Stomach (tissue), 9 donors: ENCODE measurements around the gene KANSL1. TPM values are rescaled to one million over a fixed set of nuclear protein-coding genes. Genes with fewer than 3 reads are reported as not detected.

Source experiments
- DNase-seq, 2 donors: peaks; one replicate each; pipeline versions ENCODE4 v3.0.0 to v3.0.0-alpha.2; 2013 to 2019
- H3K27ac ChIP-seq, 5 donors: fragments of 200-600 bp in 4 of 5; sonication (generic) in 4 of 5; one replicate each; pipeline ENCODE4 v1.5.1; 2013 to 2019; ENCODE audit warnings: mild to moderate bottlenecking in 1 of 5, moderate library complexity in 1 of 5
- H3K27me3 ChIP-seq, 3 donors: fragments of 200-600 bp; sonication (generic); one replicate each; pipeline ENCODE4 v1.5.1; 2017 to 2019; ENCODE audit warnings: mixed run types in 1 of 3
- H3K36me3 ChIP-seq, 4 donors: fragments of 200-600 bp; sonication (generic); 1 replicate in 3 of 4; 2 replicates in 1 of 4; pipeline ENCODE4 v1.5.1; 2016 to 2019
- H3K4me1 ChIP-seq, 4 donors: fragments of 200-600 bp; sonication (generic); one replicate each; pipeline ENCODE4 v1.5.1; 2016 to 2019
- H3K4me3 ChIP-seq, 4 donors: fragments of 200-600 bp; sonication (generic) in 3 of 4; one replicate each; pipeline ENCODE4 v1.5.1; 2016 to 2019; ENCODE audit warnings: mild to moderate bottlenecking in 1 of 4
- H3K9me3 ChIP-seq, 4 donors: fragments of 200-600 bp; sonication (generic); one replicate each; pipeline ENCODE4 v1.5.1; 2016 to 2019
- EP300 ChIP-seq: sonication (generic); formaldehyde crosslinking; IDR thresholded peaks from one replicate; pipeline ENCODE4 v1.6.1; 2017; ENCODE audit warnings: antibody characterized with exemption
- POLR2A ChIP-seq, 4 donors: fragments of 450-650 bp; IDR thresholded peaks; one replicate each; pipeline ENCODE4 v1.6.1; 2016; ENCODE audit warnings: antibody characterized with exemption in 4 of 4, control low read depth in 2 of 4, mild to moderate bottlenecking in 1 of 4, moderate library complexity in 1 of 4
- POLR2AphosphoS5 ChIP-seq, 3 donors: sonication (generic); formaldehyde crosslinking; IDR thresholded peaks; one replicate each; pipeline ENCODE4 v1.6.1; 2016; ENCODE audit warnings: antibody characterized with exemption in 3 of 3
- WGBS, 5 donors: extraction: QIAGEN DNeasy Blood & Tissue Kit in 3 of 5; methylation state at CpG; one replicate each; pipeline versions ENCODE4 v1.1.5 to v1.1.7; 2013 to 2018; 5-methylcytosine and 5-hydroxymethylcytosine counted together
- intact Hi-C: fragments of 100-400 bp; cut with DNase I; formaldehyde crosslinking; loops from one replicate; pipeline ENCODE4 v1.15.1; 2023; ENCODE audit warnings: low total_unique reads
- polyA plus RNA-seq, 3 donors: library from polyadenylated mRNA; stranded (reverse); fragments of 200-250 nt; gene quantifications; one replicate each; pipeline ENCODE4 v1.2.3, GENCODE V29; 2013
- total RNA-seq, 5 donors: library from RNA; depleted of rRNA; stranded (reverse); fragments of >200 nt; gene quantifications; one replicate each; pipeline versions ENCODE4 v1.1.0 to v1.2.3, GENCODE V29; 2014 to 2016
- TF ChIP-seq, protein P1 (sequence below), 7 experiments: fragments of 450-650 bp in 4 of 7; fragments of 200-600 bp in 3 of 7; sonication (generic) in 3 of 7; IDR thresholded peaks; one replicate each; pipeline ENCODE4 v1.5.1; 2016 to 2019; ENCODE audit warnings: antibody characterized with exemption in 7 of 7, control low read depth in 2 of 7, mild to moderate bottlenecking in 1 of 7
- donor health status: healthy with polysubstance abuse.
- donor health status: Bipolar disorder and iron deficiency.
- donor health status: healthy.

Gene KANSL1
- total and polyA plus RNA-seq, 8 donors: 9.2 to 288 (median 127) TPM

DNA sequence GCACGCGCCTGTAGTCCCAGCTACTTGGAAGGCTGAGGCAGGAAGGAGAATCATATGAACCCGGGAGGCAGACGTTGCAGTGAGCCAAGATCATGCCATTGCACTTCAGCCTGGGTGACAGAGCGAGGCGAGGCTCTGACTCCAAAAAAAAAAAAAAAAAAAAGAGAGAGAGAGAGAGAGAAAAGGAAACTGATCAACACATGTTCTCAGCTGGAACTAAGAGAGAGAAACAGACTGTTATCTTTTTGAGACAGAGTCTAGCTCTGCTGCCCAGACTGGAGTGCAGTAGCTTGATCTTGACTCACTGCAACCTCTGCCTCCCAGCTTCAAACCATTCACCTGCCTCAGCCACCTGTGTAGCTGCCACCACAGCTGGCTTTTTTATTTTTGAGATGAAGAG is 133.7 kb downstream of the KANSL1 start:
- H3K36me3 ChIP-seq: peaks cover 0 to 53% (median 41%) of the 10 kb centered on the region in 4 donors
- H3K27ac ChIP-seq: no peak overlapping the region
- no peak for DNase-seq
- no peak overlapping the region for H3K4me3 ChIP-seq
- 81 to 89% (median 83%) methylated on average over 6 of the region's 6 CpGs for WGBS, 5 donors
- H3K27me3 ChIP-seq: no peaks in the 10 kb centered on the region
- intact Hi-C loops: loop anchor here (10.0 kb wide), 1 partner anchor 125 kb away; no protein-coding TSS in a partner anchor
- no peaks in the 10 kb centered on the region for H3K9me3 ChIP-seq
- H3K4me1 ChIP-seq: peaks cover 0 to 53% (median 22%) of the 10 kb centered on the region in 4 donors
- TF ChIP-seq, protein P1, sequence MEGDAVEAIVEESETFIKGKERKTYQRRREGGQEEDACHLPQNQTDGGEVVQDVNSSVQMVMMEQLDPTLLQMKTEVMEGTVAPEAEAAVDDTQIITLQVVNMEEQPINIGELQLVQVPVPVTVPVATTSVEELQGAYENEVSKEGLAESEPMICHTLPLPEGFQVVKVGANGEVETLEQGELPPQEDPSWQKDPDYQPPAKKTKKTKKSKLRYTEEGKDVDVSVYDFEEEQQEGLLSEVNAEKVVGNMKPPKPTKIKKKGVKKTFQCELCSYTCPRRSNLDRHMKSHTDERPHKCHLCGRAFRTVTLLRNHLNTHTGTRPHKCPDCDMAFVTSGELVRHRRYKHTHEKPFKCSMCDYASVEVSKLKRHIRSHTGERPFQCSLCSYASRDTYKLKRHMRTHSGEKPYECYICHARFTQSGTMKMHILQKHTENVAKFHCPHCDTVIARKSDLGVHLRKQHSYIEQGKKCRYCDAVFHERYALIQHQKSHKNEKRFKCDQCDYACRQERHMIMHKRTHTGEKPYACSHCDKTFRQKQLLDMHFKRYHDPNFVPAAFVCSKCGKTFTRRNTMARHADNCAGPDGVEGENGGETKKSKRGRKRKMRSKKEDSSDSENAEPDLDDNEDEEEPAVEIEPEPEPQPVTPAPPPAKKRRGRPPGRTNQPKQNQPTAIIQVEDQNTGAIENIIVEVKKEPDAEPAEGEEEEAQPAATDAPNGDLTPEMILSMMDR (IDR thresholded peaks at IDR 0.05): no peak
- TF ChIP-seq POLR2AphosphoS5 (IDR thresholded peaks at IDR 0.05) (no peak), POLR2A (IDR thresholded peaks at IDR 0.05) (no peak), EP300 (no peak)

DNA sequence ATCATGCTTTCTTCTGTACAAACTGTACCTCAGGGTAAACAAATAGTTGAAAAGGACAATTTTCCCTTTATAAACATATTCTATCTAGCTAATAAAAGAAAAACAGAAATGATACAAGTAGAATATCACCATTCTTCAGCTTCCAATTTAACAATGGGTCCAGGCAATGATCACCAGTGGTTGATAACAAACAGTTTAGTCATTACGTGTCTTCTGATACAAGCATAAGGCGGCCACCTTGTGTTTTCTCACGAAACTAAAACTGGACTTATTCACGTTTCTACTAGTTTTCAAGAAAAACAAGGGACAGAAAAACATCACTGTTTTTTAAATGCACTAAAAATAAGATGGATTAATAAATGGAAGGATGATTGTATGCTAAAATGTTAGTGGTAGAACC is 135.9 kb downstream of the KANSL1 start:
- no peak overlapping the region for H3K27ac ChIP-seq

DNA sequence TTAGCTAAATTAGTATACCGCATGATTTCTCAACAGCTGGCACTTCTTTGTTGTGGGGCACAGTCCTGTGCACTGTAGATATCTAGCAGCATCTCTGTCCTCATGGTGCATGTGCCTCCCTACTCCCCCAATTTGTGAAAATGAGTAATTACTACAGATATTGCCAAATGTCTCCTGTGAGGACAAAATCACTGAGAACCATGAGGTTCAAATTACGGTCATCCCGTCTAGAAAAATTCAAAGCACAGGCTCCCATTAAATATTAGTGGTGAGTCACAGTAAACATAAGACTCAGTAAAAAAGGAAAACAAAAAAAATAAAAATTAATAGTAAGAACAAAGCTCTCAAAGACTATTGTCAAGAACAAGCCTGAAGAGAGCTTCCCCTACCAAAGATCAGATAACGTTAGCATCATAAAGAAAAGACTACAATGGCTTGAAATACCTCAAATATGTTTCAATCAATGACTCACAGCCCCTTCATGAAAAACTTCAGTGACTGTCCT is 136.4 kb downstream of the KANSL1 start:
- Histone ChIP-seq H3K27me3 (no peaks in the 10 kb centered on the region), H3K36me3 (peaks cover 0 to 54% (median 35%) of the 10 kb centered on the region in 4 donors), H3K9me3 (no peaks in the 10 kb centered on the region), H3K4me3 (no peak overlapping the region), H3K4me1 (peaks cover 0 to 46% (median 18%) of the 10 kb centered on the region in 4 donors), H3K27ac (no peak overlapping the region)
- DNase-seq: no peak
- TF ChIP-seq POLR2AphosphoS5 (IDR thresholded peaks at IDR 0.05): no peak
- no peak for TF ChIP-seq EP300
- TF ChIP-seq, protein P1 (IDR thresholded peaks at IDR 0.05): no peak
- no peak for TF ChIP-seq POLR2A (IDR thresholded peaks at IDR 0.05)
- 59 to 73% (median 70%) methylated on average over 4 of the region's 4 CpGs for WGBS, 5 donors
- intact Hi-C loops: loop anchor here (10.0 kb wide), 1 partner anchor 128 kb away; no protein-coding TSS in a partner anchor

More for the DNA sequence above, 135.9 kb downstream of the KANSL1 start:
- Histone ChIP-seq H3K36me3 (peaks cover 0 to 56% (median 37%) of the 10 kb centered on the region in 4 donors), H3K4me3 (no peak overlapping the region), H3K4me1 (peaks cover 0 to 41% (median 13%) of the 10 kb centered on the region in 4 donors), H3K27me3 (no peaks in the 10 kb centered on the region), H3K9me3 (no peaks in the 10 kb centered on the region)
- TF ChIP-seq, protein P1 (IDR thresholded peaks at IDR 0.05): no peak
- TF ChIP-seq POLR2A (IDR thresholded peaks at IDR 0.05) (no peak), EP300 (no peak), POLR2AphosphoS5 (IDR thresholded peaks at IDR 0.05) (no peak)
- DNase-seq: no peak
- intact Hi-C loops: loop anchor here (10.0 kb wide), 1 partner anchor 127 kb away; no protein-coding TSS in a partner anchor
- 84 to 91% (median 90%) methylated on average over 4 of the region's 4 CpGs for WGBS, 5 donors

DNA sequence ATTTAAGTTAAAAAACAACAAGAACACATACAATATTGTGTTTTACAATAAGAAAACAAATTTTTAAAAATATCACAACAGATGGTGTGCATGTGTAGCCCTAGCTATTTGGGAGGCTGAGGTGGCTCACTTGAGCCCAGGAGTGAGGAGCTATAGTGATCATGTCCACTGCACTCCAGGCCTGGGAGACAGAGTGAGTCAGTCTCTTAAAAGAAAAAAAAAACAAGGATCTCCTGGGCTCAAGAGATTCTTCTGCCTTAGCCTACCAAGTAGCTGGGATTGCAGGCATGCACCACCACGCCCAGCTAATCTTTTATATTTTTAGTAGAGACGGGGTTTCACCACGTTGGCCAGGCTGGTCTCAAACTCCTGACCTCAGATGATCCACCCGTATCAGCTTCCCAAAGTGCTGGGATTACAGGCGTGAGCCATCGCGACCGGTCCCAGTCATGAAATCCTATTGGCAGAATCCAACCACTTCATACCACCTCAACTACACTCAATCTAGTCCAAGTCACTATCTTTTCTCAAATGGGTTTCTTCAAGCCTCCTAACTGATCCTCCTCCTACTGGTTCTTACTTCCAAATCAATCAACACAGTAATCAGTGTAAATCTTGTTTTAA is 139.2 kb downstream of the KANSL1 start:
- Histone ChIP-seq H3K4me3 (no peak overlapping the region), H3K27ac (no peak overlapping the region), H3K36me3 (peaks cover 17 to 53% (median 39%) of the 10 kb centered on the region in 4 donors), H3K27me3 (no peaks in the 10 kb centered on the region), H3K4me1 (peaks cover 0 to 48% (median 26%) of the 10 kb centered on the region in 4 donors), H3K9me3 (no peaks in the 10 kb centered on the region)
- intact Hi-C loops: loop anchor here (10.0 kb wide), 1 partner anchor 131 kb away; no protein-coding TSS in a partner anchor
- 91 to 95% (median 92%) methylated on average over 8 of the region's 8 CpGs for WGBS, 5 donors
- DNase-seq: no peak
- no peak for TF ChIP-seq POLR2AphosphoS5 (IDR thresholded peaks at IDR 0.05)
- TF ChIP-seq, protein P1 (IDR thresholded peaks at IDR 0.05): no peak
